Measurements from ENCODE around the gene KRT82.

Gene KRT82

GRCh38 chr12:52434081-52434733, 28.1 kb upstream of the KRT82 start, which contains the start of gene KRT75:
KRT75 (minus strand) TSS chr12:52434371; CDS start chr12:52434304, 67 bp downstream.
- ChIA-PET POLR2A (no interaction called here), CTCF (no interaction called here)
- no peak for TF ChIP-seq L3MBTL2 (conservative IDR thresholded peaks at IDR 0.05)
- TF ChIP-seq FOXA1 (IDR thresholded peaks at IDR 0.05), result no peak
- no peak for TF ChIP-seq ZNF384 (IDR thresholded peaks at IDR 0.05)
- TF ChIP-seq HDGF (IDR thresholded peaks at IDR 0.05; ENCODE audit: borderline replicate concordance), result no peak
- no peak for TF ChIP-seq NFRKB (IDR thresholded peaks at IDR 0.05)
- TF ChIP-seq FOXK2 (IDR thresholded peaks at IDR 0.05), result no peak
- no peak for TF ChIP-seq SUZ12 (IDR thresholded peaks at IDR 0.05)
- no peak for TF ChIP-seq FOXM1 (IDR thresholded peaks at IDR 0.05; ENCODE audit: borderline replicate concordance)
- TF ChIP-seq TARDBP (IDR thresholded peaks at IDR 0.05), result no peak
- TF ChIP-seq SP1 (IDR thresholded peaks at IDR 0.05), result no peak
- TF ChIP-seq CTBP1 (IDR thresholded peaks at IDR 0.05; ENCODE audit: borderline replicate concordance), result no peak
- no peak for TF ChIP-seq PKNOX1 (IDR thresholded peaks at IDR 0.05)
- no peak for TF ChIP-seq LEF1 (IDR thresholded peaks at IDR 0.05; ENCODE audit: borderline replicate concordance)
- no peak for TF ChIP-seq BHLHE40 (IDR thresholded peaks at IDR 0.05; ENCODE audit: borderline replicate concordance)
- TF ChIP-seq ARNT (IDR thresholded peaks at IDR 0.05), result no peak
- no peak for TF ChIP-seq ELF4 (IDR thresholded peaks at IDR 0.05)
- DNase-seq (ENCODE audit: extremely low spot score), result no peak

- POLR2A ChIA-PET, result no interaction called here
- CTCF ChIA-PET, result no interaction called here
- DNase-seq (ENCODE audit: extremely low spot score), result no peak
- TF ChIP-seq TARDBP (IDR thresholded peaks at IDR 0.05) (no peak), SUZ12 (IDR thresholded peaks at IDR 0.05) (no peak), SP1 (IDR thresholded peaks at IDR 0.05) (no peak)
These were observed 27.5 kb upstream of the KRT82 start for GRCh38 chr12:52433501-52434080.

- ChIA-PET CTCF (no interaction called here), POLR2A (no interaction called here)
- TF ChIP-seq HDGF (IDR thresholded peaks at IDR 0.05; ENCODE audit: borderline replicate concordance), result no peak
- TF ChIP-seq CTBP1 (IDR thresholded peaks at IDR 0.05; ENCODE audit: borderline replicate concordance), result no peak
- no peak for TF ChIP-seq ZNF384 (IDR thresholded peaks at IDR 0.05)
- TF ChIP-seq FOXA1 (IDR thresholded peaks at IDR 0.05), result no peak
- TF ChIP-seq FOXM1 (IDR thresholded peaks at IDR 0.05; ENCODE audit: borderline replicate concordance), result no peak
- no peak for TF ChIP-seq PKNOX1 (IDR thresholded peaks at IDR 0.05)
- TF ChIP-seq NFRKB (IDR thresholded peaks at IDR 0.05), result no peak
- TF ChIP-seq L3MBTL2 (conservative IDR thresholded peaks at IDR 0.05), result no peak
- TF ChIP-seq LEF1 (IDR thresholded peaks at IDR 0.05; ENCODE audit: borderline replicate concordance), result no peak
- TF ChIP-seq SP1 (IDR thresholded peaks at IDR 0.05), result no peak
- no peak for TF ChIP-seq ARNT (IDR thresholded peaks at IDR 0.05)
- no peak for TF ChIP-seq ELF4 (IDR thresholded peaks at IDR 0.05)
- no peak for TF ChIP-seq TARDBP (IDR thresholded peaks at IDR 0.05)
- no peak for TF ChIP-seq SUZ12 (IDR thresholded peaks at IDR 0.05)
- no peak for TF ChIP-seq FOXK2 (IDR thresholded peaks at IDR 0.05)
- TF ChIP-seq BHLHE40 (IDR thresholded peaks at IDR 0.05; ENCODE audit: borderline replicate concordance), result no peak
- DNase-seq (ENCODE audit: extremely low spot score), result no peak
These were observed 26.5 kb upstream of the KRT82 start for GRCh38 chr12:52432559-52433207.

GRCh38 chr12:52428121-52428520, 22.0 kb upstream of the KRT82 start:
- no peak for TF ChIP-seq FOXK2 (IDR thresholded peaks at IDR 0.05)
- TF ChIP-seq FOXA1 (IDR thresholded peaks at IDR 0.05), result no peak
- TF ChIP-seq ARNT (IDR thresholded peaks at IDR 0.05), result no peak
- no peak for TF ChIP-seq L3MBTL2 (conservative IDR thresholded peaks at IDR 0.05)
- no peak for TF ChIP-seq SUZ12 (IDR thresholded peaks at IDR 0.05)
- TF ChIP-seq FOXM1 (IDR thresholded peaks at IDR 0.05; ENCODE audit: borderline replicate concordance), result no peak
- TF ChIP-seq PKNOX1 (IDR thresholded peaks at IDR 0.05), result no peak
- TF ChIP-seq HDGF (IDR thresholded peaks at IDR 0.05; ENCODE audit: borderline replicate concordance), result no peak
- no peak for TF ChIP-seq ZNF384 (IDR thresholded peaks at IDR 0.05)
- no peak for TF ChIP-seq LEF1 (IDR thresholded peaks at IDR 0.05; ENCODE audit: borderline replicate concordance)
- no peak for TF ChIP-seq SP1 (IDR thresholded peaks at IDR 0.05)
- CTCF ChIA-PET, result no interaction called here
- no peak for DNase-seq (ENCODE audit: extremely low spot score)
- POLR2A ChIA-PET, result no interaction called here

GRCh38 chr12:52427083-52427482, 20.9 kb upstream of the KRT82 start:
- ChIA-PET CTCF (interaction anchor here (0.5 kb wide), 1 partner anchor 194 kb away, joined by 5 read pairs; no protein-coding TSS in a partner anchor), POLR2A (no interaction called here)
- TF ChIP-seq FOXM1 (IDR thresholded peaks at IDR 0.05; ENCODE audit: borderline replicate concordance) (no peak), SUZ12 (IDR thresholded peaks at IDR 0.05) (no peak)
- DNase-seq (ENCODE audit: extremely low spot score), result no peak

- DNase-seq (ENCODE audit: extremely low spot score), result no peak
- ChIA-PET POLR2A (no interaction called here), CTCF (no interaction called here)
These were observed 19.9 kb upstream of the KRT82 start for GRCh38 chr12:52426034-52426433.

More at GRCh38 chr12:52426034-52426433, 19.9 kb upstream of the KRT82 start:
- TF ChIP-seq HDGF (IDR thresholded peaks at IDR 0.05; ENCODE audit: borderline replicate concordance), result no peak
- no peak for TF ChIP-seq ZNF384 (IDR thresholded peaks at IDR 0.05)
- no peak for TF ChIP-seq FOXA1 (IDR thresholded peaks at IDR 0.05)
- TF ChIP-seq PKNOX1 (IDR thresholded peaks at IDR 0.05), result no peak
